Osteoblast (primary cell): ENCODE results near the gene GRK1. TPM values are rescaled to one million over a fixed set of nuclear protein-coding genes. Genes with fewer than 3 reads are reported as not detected.
"Not testable (repeated sequence)": the region's sequence is repeated elsewhere in the genome, so short reads cannot be mapped to it uniquely, and the experiment has no call there.

Source experiments
- DNase-seq: peaks from one replicate; pipeline ENCODE4 v3.0.0; 2011; ENCODE audit warnings: low spot score, mixed read lengths; ENCODE audit not compliant: insufficient read length; ENCODE audit errors: missing footprints
- H2AFZ ChIP-seq: 2 replicates; pipeline ENCODE4 v1.6.0; 2011; ENCODE audit warnings: mild to moderate bottlenecking, low read length
- H3K27ac ChIP-seq: 2 replicates; pipeline ENCODE4 v1.5.1; 2011; ENCODE audit warnings: mild to moderate bottlenecking, low read depth, low read length, moderate library complexity
- H3K27me3 ChIP-seq: 2 replicates; pipeline ENCODE4 v1.6.0; 2012; ENCODE audit warnings: mild to moderate bottlenecking, control low read depth, inconsistent platforms, low read length, moderate library complexity; ENCODE audit not compliant: insufficient read depth
- H3K36me3 ChIP-seq: 2 replicates; pipeline ENCODE4 v1.5.1; 2011; ENCODE audit warnings: mild to moderate bottlenecking, low read length, control low read depth, moderate library complexity; ENCODE audit not compliant: insufficient read depth
- H3K4me1 ChIP-seq: 2 replicates; pipeline ENCODE4 v1.5.1; 2011; ENCODE audit warnings: mild to moderate bottlenecking, low read length, control low read depth, moderate library complexity; ENCODE audit not compliant: insufficient read depth
- H3K4me2 ChIP-seq: 2 replicates; pipeline ENCODE4 v1.6.0; 2011; ENCODE audit warnings: mild to moderate bottlenecking, low read length; ENCODE audit not compliant: insufficient read depth
- H3K4me3 ChIP-seq: fragments of 200-600 bp; sonication (generic); 3 replicates; pipeline ENCODE4 v1.5.1; 2012; ENCODE audit warnings: mild to moderate bottlenecking, low read length, inconsistent platforms; ENCODE audit not compliant: insufficient read depth
- H3K79me2 ChIP-seq: 2 replicates; pipeline ENCODE4 v1.6.0; 2012; ENCODE audit warnings: mild to moderate bottlenecking, low read length, control low read depth, inconsistent platforms; ENCODE audit not compliant: insufficient read depth
- H3K9me3 ChIP-seq: 2 replicates; pipeline ENCODE4 v1.5.1; 2011; ENCODE audit warnings: low read depth, low read length, control low read depth
- H4K20me1 ChIP-seq: 2 replicates; pipeline ENCODE4 v1.6.0; 2012; ENCODE audit warnings: mild to moderate bottlenecking, low read length, control low read depth; ENCODE audit not compliant: insufficient read depth
- total RNA-seq: library from RNA; depleted of rRNA; stranded (reverse); fragments of >200 nt; gene quantifications from 2 replicates; pipeline ENCODE4 v1.2.3, GENCODE V29; 2012
- TF ChIP-seq, protein P1 (sequence below): IDR thresholded peaks from 2 replicates; pipeline ENCODE4 v1.5.1; 2011; ENCODE audit warnings: mild to moderate bottlenecking, low read depth, low read length, moderate library complexity; ENCODE audit errors: extremely low read depth

Gene GRK1
- total RNA-seq, 1 donor: not detected

DNA sequence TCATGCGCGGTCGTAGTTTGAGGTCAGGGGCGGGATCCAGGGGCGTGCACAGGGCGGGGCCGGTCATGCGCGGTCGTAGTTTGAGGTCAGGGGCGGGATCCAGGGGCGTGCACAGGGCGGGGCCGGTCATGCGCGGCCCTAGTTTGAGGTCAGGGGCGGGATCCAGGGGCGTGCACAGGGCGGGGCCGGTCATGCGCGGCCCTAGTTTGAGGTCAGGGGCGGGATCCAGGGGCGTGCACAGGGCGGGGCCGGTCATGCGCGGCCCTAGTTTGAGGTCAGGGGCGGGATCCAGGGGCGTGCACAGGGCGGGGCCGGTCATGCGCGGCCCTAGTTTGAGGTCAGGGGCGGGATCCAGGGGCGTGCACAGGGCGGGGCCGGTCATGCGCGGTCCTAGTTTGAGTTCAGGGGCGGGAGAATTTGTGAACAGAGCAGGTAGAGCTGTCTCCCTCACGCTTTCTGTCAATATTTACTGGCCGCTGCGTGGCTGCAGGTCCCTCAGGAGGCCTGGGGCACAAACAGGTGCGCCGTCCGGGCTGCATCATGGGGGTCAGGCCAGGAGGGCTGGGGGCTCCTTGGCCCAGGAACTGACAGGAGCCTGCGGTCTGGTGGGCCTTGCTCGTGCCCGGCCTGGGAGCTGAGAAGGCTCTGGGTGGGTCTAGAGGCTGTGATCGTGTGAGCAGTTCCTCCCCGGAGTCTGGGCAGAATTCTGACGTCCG, 59.2 kb downstream of the GRK1 start:
- not testable (repeated sequence) for H3K4me3 ChIP-seq, H3K27ac ChIP-seq, H2AFZ ChIP-seq, H3K9me3 ChIP-seq, H3K4me1 ChIP-seq, H4K20me1 ChIP-seq, H3K79me2 ChIP-seq, H3K36me3 ChIP-seq, DNase-seq
- peaks cover 31% of the 10 kb centered on the region for H3K27me3 ChIP-seq
- peak overlapping the region; percentile 60 for H3K4me2 ChIP-seq

GRCh38 chr13:113726961-113727411, 60.0 kb downstream of the GRK1 start:
- H3K9me3 ChIP-seq: no peaks in the 10 kb centered on the region

GRCh38 chr13:113728571-113729054, 61.6 kb downstream of the GRK1 start:
- Histone ChIP-seq H3K4me3 (no peak overlapping the region), H3K4me2 (no peak overlapping the region)
- no peak for DNase-seq

More at GRCh38 chr13:113726961-113727411, 60.0 kb downstream of the GRK1 start:
- no peak overlapping the region for H3K4me3 ChIP-seq
- no peaks in the 10 kb centered on the region for H4K20me1 ChIP-seq
- H3K79me2 ChIP-seq: no peaks in the 10 kb centered on the region
- H3K4me1 ChIP-seq: no peaks in the 10 kb centered on the region
- no peak for DNase-seq
- H3K4me2 ChIP-seq: no peak overlapping the region
- H2AFZ ChIP-seq: no peak overlapping the region
- TF ChIP-seq, protein P1, sequence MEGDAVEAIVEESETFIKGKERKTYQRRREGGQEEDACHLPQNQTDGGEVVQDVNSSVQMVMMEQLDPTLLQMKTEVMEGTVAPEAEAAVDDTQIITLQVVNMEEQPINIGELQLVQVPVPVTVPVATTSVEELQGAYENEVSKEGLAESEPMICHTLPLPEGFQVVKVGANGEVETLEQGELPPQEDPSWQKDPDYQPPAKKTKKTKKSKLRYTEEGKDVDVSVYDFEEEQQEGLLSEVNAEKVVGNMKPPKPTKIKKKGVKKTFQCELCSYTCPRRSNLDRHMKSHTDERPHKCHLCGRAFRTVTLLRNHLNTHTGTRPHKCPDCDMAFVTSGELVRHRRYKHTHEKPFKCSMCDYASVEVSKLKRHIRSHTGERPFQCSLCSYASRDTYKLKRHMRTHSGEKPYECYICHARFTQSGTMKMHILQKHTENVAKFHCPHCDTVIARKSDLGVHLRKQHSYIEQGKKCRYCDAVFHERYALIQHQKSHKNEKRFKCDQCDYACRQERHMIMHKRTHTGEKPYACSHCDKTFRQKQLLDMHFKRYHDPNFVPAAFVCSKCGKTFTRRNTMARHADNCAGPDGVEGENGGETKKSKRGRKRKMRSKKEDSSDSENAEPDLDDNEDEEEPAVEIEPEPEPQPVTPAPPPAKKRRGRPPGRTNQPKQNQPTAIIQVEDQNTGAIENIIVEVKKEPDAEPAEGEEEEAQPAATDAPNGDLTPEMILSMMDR: no peak
- peaks cover 31% of the 10 kb centered on the region for H3K27me3 ChIP-seq
- H3K36me3 ChIP-seq: no peaks in the 10 kb centered on the region
- no peak overlapping the region for H3K27ac ChIP-seq

DNA sequence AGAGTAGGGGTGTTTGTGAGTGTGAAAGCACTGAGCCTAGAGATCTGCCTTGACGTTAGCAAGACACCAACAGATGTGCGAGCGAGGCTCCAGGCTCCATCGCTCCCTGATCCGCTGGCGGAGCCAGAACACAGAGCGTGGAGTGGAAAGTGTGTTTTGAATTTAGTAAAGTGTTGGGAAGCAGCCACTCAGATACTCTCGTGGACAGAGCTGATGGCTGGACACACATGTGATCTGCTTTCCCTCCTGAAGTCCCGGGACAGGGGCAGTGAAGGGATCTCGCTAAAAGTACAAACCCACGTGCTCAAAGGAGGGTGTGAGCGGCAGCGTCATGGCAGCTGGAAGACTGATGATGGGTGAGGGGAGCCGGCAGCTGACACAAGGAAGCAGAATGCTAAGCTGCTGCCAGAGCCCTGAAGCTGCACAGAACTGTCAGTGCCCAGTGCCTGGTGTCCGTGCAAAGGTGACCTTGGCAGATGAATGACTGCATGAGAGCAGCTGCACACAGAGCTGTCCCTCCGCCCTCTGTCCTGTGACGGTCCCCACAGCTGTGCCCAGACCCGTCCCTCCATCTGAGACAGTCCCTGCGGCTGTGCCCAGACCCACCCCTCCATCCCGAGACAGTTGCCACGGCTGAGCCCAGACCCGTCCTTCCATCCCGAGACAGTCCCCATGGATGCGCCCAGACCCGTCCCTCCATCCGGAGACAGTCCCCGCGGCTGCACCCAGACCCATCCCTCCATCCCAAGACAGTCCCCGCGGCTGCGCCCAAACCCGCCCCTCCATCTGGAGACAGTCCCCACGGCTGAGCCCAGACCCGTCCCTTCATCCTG, 62.4 kb downstream of the GRK1 start:
- Histone ChIP-seq H3K4me2 (no peak overlapping the region), H4K20me1 (no peaks in the 10 kb centered on the region), H3K9me3 (no peaks in the 10 kb centered on the region), H3K36me3 (no peaks in the 10 kb centered on the region), H2AFZ (no peak overlapping the region), H3K4me1 (no peaks in the 10 kb centered on the region), H3K27me3 (peaks cover 26% of the 10 kb centered on the region), H3K4me3 (no peak overlapping the region), H3K27ac (no peak overlapping the region), H3K79me2 (no peaks in the 10 kb centered on the region)
- DNase-seq: no peak
- TF ChIP-seq, protein P1: no peak

More at GRCh38 chr13:113728571-113729054, 61.6 kb downstream of the GRK1 start:
- no peak overlapping the region for H3K27ac ChIP-seq
- H3K79me2 ChIP-seq: no peaks in the 10 kb centered on the region
- H3K4me1 ChIP-seq: no peaks in the 10 kb centered on the region
- H4K20me1 ChIP-seq: no peaks in the 10 kb centered on the region
- H3K27me3 ChIP-seq: peaks cover 26% of the 10 kb centered on the region
- TF ChIP-seq, protein P1: no peak
- no peaks in the 10 kb centered on the region for H3K9me3 ChIP-seq
- no peak overlapping the region for H2AFZ ChIP-seq
- no peaks in the 10 kb centered on the region for H3K36me3 ChIP-seq
